Stimulated activated CD4-positive, alpha-beta T cell treated with anti-CD3 and anti-CD28 coated beads, Interleukin-1b, Interleukin-23, amount 100 ng/mL, for 48 hours (primary cell): ENCODE measurements around the gene ADGRG2.

Source experiments
- DNase-seq: peaks from one replicate; pipeline ENCODE4 v3.0.0-alpha.2; 2020

ADGRG2 gene, protein sequence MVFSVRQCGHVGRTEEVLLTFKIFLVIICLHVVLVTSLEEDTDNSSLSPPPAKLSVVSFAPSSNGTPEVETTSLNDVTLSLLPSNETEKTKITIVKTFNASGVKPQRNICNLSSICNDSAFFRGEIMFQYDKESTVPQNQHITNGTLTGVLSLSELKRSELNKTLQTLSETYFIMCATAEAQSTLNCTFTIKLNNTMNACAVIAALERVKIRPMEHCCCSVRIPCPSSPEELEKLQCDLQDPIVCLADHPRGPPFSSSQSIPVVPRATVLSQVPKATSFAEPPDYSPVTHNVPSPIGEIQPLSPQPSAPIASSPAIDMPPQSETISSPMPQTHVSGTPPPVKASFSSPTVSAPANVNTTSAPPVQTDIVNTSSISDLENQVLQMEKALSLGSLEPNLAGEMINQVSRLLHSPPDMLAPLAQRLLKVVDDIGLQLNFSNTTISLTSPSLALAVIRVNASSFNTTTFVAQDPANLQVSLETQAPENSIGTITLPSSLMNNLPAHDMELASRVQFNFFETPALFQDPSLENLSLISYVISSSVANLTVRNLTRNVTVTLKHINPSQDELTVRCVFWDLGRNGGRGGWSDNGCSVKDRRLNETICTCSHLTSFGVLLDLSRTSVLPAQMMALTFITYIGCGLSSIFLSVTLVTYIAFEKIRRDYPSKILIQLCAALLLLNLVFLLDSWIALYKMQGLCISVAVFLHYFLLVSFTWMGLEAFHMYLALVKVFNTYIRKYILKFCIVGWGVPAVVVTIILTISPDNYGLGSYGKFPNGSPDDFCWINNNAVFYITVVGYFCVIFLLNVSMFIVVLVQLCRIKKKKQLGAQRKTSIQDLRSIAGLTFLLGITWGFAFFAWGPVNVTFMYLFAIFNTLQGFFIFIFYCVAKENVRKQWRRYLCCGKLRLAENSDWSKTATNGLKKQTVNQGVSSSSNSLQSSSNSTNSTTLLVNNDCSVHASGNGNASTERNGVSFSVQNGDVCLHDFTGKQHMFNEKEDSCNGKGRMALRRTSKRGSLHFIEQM

DNA sequence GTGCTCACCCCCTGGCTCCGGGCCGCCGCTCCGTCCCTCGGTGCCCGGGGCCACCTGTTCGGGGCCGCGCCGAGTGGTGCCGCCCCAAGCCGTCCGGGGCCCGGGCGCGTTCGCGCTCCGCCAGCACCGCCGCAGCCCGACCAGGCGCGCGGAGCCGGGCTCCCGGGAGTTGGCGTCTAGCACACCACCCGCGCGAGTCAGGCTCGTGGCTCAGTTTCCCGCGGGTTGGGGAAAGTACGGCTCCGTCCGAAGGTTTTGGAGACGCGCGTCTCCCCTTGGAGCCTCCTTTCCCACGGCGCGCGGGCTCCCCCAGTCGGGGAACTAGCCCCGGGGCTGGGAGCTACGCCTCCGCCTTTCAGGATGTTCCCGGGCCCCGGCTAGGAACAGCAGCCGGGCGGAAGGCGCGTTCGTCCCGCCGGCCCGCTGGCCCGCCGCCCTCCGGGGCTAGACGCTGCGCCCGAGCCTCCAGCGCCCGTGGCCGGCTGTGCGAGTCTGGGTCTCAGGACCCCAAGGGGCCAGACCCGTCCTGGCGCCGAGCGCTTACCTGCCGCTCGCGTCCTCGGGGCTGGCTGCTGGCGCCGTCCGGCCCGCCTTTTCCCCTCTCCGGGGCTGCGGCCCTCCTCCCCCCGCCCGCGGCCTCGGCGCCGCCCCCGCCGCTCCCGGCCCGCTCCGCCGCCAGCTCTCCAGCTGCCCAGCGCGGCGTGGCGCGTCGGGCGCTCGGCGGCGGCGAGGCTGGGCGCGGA, at the start of gene ADGRG2:
Gene ADGRG2 (minus strand): TSS at position 571 of the 743 bp plus-strand sequence. CDS start 53,634 bp downstream, outside the sequence.
- DNase-seq = no peak

DNA sequence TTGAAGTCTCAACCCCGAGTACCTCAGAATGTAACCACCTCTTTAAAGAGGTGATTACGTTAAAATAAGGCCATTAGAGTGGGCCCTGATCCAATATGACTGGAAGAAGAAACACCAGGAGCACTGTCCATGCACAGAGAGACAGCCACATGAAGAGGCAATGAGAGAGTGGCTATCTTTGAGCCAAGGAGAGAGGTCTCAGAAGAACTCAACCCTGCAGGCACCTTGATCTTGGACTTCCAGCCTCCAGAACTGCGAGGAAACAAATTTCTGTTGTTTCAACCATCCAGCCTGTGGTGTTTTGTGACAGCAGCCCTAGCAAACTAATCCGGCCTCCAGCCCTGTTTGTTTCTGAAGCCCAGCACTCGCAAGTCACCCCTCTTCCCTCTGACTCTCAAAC, 46.3 kb upstream of the ADGRG2 start:
- no peak for DNase-seq

DNA sequence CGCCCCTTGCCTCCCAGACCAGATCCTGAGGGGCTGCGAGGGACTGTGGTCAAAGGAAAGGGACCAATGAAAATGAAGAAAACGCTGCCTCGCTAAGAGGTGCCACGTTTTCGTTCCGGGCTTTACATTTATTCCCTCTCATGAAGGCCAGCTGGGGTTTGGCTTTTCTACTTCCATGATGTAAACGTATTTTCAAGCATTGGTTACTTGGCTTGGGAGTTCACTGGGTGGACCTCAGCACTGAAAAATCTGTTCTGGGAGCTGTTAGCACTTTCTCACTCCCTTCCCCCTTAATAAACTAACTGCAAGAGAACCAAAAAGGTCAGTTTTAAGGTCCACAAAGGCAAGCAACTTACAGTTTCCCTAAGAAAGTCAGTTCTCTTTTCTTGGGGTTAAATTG, 40.6 kb upstream of the ADGRG2 start:
- DNase-seq = no peak

DNA sequence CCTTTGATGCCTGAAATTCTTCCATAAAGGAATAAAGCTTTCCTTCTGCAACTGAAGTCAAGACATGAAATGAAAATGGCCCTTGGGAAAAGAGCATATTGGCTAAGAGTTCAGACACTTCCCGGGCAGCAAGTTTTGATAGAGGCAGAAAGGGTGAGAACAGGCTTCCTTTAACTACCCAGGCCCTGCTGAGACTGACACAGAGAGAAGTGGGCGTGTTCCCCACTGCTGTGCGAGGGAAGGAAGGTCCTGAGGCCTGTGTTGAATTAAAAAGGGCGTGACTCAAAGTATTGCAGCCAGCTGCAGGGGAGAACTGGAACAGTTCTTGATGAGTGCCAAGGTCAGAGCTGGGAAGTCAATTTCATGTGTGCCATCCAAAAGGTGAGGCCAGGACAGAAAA, 33.9 kb upstream of the ADGRG2 start:
- no peak for DNase-seq

DNA sequence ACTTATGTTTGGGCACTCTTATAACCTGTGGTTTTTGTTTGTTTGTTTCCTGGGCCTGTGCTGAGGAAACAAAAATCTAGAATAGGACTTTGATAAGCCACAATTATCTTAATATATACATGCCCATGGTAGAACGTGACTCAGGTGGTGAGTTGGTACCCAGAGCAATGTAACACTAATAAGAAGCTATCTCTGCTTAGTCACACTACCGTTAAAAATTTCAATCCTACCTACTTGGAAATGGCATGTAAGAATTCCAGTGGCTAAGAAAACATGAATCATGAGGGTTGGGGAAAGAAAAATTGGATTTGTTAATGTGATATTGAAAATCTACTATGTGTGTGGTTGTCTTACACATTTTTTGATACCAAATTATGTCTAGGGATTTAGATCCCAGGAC, 30.5 kb upstream of the ADGRG2 start:
- no peak for DNase-seq

DNA sequence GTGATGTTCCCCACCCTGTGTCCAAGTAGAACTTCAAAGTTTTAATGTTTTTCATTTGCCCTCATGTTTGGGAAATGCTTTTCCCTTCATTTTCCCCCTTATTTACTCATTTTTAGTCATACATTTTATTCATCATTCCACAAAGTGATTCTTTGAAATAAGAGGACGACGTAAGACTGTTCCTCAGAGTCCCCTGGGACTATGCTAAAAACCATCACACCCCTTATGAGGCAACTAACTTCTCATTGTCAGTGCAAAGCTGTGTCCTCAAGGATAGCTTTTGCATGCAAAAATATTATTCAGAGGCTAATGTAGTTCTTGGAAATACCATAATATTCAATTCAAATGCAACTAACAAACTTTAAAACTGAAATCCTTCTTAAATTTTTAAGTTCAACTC, 14.8 kb upstream of the ADGRG2 start:
- no peak for DNase-seq

DNA sequence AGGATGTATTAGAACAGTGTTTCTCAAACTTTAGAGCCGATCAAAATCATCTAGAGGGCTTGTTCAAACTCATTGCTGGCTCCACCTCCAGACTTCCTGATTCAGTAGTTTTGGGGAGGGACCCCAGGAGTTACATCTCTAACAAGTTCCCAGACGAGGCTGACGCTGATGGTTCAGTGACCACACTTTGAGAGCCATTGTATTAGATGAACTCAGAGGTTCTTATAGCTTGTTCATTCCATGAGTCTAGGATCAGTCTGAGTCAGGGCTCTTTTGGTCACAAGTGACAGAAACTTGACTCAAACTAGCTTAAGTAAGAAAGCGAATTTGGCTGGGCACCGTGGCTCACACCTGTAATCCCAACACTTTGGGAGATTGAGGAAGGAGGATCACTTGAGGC, 11.5 kb upstream of the ADGRG2 start:
- no peak for DNase-seq

DNA sequence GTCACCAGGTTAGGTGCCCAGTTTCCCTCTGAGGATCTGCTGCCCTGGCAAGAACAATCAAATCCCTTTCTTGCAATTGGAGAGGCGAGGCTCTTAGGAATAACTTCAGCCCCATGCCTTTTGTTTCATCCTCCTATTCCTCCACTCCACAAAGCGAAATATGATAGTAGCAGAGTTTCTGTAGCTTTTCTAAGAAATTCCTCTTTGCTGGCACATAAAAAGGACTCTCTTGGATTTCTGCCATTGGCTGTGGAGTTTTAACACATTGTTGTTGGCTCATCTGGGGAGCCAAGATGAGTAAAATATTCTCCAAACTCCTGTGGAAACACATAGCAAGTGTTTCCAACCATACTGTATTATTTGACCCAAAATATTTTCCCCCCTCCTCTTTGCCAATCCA, 11.0 kb upstream of the ADGRG2 start:
- DNase-seq = no peak

DNA sequence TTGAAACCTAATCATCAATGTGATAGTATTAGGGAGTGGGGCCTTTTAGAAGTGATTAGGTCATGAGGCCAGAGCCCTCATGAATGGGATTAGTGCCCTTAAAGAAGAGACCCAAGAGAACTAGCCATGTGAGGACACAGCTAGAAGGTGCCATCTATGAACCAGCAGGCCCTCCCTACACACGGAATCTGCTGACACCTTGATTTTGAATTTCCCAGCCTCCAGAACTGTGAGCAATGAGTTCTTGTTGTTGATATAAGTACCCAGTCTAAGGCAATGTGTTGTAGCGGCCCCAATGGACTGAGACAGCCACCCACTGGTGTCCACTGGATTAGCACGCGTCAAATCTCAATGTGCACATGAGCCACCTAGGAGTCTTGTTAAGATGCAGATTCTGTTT, 8.4 kb upstream of the ADGRG2 start:
- no peak for DNase-seq

DNA sequence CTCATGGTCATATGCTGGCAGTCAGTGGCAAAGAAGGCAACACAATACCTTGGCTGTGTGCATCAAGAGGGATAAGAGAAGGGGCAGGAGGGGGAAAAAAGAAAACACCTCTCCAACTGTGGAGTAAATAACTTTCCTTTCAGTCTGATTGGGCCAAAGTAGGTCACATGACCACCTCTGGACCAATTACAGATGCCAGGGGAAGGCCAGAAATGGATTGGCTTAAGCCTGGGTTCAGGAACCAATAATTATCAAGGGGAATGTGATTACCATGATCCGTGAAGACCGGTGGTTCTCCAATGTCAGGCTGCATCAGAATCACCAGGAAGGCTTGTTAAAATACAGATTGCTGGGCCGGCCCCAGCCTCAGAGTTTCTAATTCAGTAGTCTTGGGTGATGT, 7.4 kb upstream of the ADGRG2 start:
- DNase-seq = no peak

DNA sequence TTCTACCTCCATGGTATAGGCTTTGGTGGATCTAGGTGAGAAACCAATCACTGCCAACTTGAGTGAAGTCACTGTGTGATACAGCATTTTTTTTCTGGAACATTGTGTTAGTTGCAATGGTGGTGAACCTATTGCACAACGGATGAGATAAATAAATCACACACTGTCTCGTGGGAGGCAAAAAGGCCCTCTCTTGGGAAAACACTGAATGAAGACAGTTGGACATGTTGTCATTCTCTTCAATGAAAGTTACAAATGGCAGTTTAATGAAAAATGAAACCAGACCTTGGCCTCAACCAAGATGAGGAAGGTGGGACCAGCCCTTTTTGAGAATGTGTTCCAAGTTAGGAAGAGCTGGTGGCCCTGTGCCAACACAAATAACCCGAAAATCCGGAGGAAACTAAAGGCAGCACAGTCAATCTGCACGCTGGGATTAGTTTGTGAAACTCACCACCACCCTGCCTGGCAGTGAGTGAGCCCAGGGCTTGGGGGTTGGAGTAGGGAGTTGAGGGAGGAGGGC, 5.4 kb upstream of the ADGRG2 start:
- DNase-seq = no peak

DNA sequence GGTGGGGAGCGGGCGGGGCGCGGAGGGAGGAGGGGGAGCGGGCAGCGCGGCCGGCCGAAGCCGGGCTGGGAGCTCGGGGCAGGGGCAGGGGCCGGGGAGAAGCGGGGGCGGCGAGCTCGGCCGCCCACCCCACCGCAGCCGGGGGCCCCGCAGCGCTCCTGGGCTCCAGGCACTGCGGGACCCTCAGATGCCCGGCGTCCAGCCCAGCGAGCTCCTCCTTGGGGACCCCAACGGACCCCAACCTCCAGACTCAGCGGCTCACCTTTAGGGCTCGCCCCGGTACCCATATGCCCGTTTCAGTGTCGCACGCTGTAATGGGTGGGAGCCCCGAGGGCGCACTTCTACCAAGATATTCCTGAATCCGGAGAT, 357 bp upstream of the ADGRG2 start:
- DNase-seq = no peak

DNA sequence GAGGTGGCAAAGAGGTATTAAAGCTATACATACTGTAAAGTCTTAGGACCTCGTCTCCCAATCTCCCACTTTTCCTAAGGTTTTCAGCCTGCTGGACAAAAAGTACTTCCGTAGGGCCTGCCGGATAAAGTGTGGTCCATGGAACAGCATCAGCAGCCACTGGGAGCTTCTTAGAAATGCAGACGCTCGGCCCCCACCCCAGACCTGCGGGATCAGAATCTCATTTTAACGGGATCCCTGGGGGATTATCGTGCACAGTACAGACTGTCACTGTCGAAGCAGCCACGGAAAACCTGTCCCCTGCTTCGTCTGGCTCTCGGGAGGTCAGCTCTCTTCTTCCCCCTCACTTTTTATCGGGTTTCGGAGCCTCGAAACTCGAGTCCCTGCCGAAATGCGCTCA, 802 bp downstream of the ADGRG2 start:
- no peak for DNase-seq

DNA sequence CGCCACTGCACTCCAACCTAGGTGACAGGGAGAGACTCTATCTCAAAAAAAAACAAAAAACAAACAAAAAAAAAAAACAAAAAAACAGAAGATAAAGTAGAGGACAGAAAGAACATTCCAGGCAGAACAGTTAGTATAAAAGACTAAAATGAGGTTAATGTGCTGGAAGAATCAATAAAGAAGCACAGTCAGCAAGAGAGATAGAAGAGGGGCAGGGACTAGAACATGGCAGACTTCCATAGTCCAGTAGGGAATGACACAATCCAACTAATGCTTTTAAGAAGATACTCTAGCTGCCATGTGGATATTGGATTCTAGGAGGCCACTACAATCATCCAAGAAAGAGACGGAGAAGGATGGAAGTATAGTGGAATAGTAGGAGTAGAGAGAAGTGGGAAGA, 11.6 kb downstream of the ADGRG2 start:
- no peak for DNase-seq

DNA sequence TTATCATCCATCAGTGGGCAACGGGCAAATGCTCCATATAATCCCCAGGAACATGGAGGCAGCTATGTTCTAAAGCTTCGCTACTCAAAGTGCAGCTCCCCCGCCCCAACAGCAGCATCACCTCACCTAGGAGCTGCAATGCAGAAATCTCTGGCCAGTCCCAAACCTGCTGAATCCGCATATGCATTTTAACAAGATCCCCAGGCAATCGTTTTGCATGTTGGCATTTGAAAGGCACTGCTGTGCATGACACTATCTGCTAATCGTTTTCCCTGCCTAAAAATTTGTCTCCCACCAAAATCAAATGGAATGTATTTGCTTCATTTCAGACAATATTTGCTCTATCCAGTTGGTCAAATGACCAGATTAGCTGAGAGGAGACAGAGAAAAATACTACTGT, 15.2 kb downstream of the ADGRG2 start:
- DNase-seq = no peak

DNA sequence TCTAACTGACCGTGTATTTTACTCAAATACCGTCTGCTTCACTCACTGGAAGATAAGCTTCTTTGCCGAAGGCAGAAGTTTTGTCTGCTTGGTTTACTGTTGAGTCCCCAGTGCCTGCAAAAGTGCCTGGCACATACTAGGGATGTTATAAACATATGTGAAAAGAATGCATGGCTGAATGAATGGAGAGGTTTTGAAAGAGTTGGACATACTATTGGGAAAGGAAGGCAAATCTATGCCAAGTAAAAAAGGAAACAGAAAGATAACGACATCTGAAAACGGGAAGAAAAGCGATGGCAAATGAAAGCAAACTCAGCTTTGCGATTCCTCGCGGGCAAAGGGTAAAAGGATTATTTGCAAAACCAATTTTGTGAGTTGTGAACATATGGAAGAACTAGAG, 21.7 kb downstream of the ADGRG2 start:
- no peak for DNase-seq

DNA sequence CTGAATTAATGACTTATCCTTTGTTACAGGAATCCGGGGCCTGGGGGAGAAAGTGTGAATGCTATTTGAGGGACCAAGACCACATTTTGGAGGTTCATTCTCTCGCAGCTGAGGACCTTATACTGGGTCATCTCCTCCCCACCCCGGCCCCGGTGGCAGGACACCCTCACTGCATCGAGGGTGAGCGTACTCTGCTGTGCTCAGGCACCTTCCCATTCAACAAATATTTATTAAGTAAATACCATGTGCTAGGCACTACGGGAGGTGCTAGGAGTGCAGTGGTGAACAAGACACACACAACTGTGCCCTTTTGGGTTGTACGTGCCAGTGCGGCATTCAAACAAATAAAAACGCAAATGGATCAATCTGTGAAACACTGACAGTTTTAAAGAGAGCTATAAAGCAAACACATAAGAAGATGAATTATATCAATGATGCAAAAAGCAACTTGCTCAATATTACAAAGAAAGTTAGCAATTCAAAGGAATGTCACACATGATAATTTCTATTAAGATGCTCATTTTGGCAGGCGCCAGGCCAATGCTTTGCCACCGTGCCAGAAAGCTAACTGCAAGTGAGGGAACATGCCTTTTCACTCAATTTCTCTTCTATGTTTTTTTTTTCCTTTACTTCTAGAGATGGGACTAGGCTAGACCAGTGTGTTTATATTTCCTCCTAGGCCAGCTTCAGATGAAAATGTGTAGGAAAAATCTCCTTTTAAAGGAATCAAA, 24.6 kb downstream of the ADGRG2 start:
- DNase-seq = no peak

DNA sequence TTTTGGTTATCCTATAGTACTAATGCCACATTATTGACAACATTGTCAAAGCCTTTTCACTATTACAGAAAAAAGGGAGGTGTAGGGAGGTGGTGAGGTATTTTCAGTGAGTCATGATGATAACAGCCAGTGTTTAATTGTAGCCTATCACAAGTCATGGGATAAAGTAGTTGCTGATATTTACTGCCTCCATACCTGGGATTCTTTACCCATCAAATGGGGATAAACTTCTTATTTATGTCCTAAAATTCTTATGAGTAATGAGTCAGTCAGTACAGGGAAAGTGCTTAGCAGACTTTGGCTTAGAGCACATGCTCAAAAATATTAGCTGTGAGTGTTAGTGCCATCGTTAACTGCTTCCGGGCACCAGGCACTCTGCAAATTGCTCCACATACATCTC, 25.7 kb downstream of the ADGRG2 start:
- DNase-seq = no peak

DNA sequence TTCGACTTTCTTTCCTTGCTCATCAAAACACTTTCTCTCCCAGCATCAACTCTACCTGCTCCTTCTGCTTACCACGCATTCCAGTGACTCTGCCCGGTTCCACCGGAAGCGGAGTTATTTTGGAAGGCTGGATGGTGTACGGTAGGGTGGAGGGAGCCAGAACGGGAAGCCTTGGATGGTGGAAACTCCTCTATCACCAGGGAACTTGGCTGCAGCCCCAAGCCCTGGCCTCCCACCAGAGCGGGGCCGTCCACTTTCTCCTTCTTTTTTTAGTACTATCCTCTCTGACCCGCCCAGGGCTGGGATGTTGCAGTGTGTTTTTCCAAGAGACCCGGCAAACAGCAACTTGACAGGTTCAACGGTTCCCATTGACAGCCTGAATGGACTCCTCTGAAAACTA, 27.6 kb downstream of the ADGRG2 start:
- no peak for DNase-seq

DNA sequence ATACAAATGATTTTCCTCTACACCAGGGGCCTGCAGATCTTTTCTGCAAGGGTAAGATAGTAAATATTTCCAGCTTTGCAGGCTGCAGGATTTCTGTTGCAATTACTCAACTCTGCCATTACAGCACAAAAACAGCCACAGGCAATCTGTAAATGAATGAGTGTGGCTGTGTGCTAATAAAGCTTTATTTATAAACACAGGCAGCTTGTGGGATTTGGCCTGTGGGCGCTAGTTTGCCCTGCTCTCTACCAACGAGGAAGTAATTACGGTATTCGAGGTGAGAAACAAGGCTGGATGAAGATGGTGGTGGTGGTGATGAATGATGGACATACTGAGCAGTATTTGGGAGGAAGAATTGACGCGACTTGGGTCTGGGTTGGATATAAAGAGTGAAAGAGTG, 30.7 kb downstream of the ADGRG2 start:
- no peak for DNase-seq

DNA sequence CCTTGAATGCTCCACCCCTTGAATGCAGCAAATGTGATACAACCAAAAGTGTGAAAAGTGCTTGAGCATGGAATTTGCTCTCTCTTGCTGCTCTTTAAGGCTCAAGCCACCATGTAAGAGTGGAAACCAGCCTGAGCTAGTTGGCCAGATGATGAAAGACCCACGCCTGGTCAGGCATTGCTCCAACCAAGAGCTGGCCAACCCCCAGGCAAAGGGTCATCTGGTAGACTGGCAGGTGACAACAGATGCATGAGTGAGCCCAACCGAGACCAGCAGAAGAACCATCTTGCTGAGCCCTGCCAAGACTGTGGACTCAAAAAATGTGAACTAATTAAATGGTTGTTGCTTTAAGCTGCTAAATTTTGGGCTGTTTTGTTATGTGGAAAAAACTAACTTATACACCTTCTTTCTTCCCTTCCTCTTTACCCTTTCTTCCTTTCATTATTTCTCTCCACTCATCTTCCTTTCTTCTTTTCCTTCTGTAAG, 32.7 kb downstream of the ADGRG2 start:
- DNase-seq = no peak

DNA sequence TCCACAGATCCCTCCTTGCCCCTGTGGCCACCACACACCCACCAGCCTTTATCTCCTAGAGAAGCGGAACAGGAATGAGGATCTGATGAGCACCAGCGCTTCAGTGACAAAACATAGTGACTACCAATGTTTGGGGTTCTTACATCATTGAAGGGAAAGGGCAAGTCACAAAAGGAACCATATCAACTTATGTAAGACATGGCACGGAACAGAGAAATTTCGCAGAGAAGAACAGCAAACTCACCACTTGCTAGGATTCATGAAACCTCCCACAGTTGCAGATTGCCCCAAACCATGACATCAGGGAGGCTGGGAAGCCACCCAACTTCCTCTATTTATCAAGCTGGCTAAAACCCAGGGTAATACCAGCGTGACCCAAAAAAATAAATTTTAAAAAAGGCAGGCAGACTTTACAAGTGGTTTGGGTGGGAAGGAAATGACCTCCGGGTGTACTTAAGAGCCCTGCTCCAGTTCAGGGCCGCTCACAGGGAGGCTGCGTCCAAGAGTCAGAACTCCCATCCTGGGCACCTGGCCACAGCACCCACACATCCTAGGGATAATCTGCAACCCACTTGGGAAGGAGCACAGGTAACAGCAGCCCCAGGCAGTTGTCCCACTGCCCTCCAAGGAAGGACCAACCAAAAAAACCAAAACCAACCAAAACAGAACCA, 36.0 kb downstream of the ADGRG2 start:
- no peak for DNase-seq
